Cortex of kidney (tissue), 1 donor: ENCODE data around the gene EFNA1.

Experiments
- DNase-seq: peaks from one replicate; lab custom pipeline; 2025; lab: John Stamatoyannopoulos, UW

EFNA1 gene

GRCh38 chr1:155127105-155127966, at the start of gene EFNA1:
Gene EFNA1, plus strand, starts transcription at chr1:155127876. Its CDS starts 102 bp downstream, at chr1:155127978.
- no peak for DNase-seq

GRCh38 chr1:155078469-155079209, 49.0 kb upstream of the EFNA1 start, which contains the start of gene EFNA3:
Gene EFNA3, plus strand, starts transcription at chr1:155078837. Its CDS starts 105 bp downstream, at chr1:155078942.
- DNase-seq: no peak

- no peak for DNase-seq
Measured at GRCh38 chr1:155079210-155079486, 48.5 kb upstream of the EFNA1 start.

DNA sequence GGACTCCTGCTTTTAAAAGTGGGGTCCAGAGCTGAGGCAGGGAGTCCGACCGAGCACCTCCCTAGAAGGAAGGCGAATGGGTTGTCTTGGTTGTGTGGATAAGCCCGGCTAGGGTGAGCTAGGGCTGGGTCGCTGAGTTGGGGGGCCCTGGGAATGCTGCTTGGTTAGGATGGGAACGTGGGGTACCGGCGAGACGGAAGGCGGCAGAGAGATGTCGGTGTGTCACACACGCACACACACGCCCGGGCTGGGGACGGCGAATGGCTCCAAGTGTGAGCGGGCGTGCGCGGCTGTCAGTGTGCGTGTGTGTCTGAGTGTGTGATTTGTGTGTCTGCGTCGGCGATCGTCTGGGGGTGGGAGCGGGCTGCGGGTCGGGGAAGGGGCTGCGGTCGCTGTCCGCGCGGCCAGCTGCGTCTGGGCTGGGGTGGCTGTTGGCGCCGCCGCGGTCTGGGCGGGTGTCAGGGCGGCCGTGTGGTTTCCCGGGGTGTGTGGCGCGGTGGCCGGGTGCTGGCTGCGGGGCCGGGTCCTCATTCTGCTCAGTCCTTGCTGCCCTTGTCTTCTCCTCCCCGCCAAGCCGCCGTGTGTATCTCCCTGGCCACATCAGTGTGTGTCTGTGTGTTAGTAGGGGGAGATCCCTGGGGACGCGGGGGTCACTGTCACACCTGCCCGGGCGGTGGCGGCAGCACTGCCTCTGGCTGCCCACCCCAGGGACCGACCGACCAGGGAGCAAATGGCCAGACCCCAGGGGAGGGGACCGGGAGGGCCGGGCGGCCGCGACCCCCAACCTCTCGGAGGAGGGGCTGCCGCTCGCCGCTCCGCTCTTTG, 48.0 kb upstream of the EFNA1 start:
- no peak for DNase-seq

DNA sequence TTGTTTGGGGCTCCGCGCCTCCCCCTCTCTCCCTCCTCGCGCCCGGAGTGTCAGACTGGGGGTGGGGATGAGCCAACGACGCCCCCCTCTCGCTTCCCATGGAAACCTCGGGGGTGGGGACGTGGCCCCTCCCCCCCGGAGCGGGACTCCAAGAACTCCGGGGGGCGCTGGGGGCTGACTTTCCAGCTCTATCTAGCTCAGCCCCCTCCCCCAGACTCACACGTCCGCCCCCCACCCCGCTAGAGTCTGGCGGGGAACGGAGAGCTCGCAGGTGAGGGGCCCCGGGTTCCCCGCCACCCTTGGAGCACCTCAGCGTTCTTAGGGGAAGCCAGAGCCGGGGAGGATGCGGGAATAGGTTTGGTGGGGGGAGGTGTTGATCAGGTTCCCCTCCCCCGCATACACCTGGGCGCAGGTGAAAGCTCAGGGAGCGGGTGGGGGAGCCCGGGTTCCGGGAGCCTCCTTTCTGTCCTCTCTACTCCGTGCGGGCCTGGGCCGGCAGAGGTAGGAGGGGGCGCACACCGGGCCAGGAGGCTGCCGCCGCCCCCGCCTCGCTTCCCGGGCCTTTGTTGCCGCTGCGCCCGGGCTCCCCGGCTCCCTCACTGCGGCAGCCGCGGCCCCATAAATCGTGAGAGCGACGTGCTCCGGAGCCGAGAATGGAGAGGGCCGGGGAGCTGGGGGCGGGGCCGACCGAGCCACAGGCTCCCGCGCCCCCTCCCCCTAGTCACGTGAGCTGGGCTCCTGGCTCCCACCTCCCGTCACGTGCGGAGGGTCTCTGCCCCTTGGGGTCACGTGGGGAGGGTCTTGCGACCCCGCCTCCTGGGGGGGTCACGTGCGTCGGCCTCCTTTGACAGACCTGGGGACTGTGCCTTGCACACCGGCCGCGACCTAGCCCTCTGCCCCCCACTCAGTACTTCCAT, 47.1 kb upstream of the EFNA1 start:
- no peak for DNase-seq

DNA sequence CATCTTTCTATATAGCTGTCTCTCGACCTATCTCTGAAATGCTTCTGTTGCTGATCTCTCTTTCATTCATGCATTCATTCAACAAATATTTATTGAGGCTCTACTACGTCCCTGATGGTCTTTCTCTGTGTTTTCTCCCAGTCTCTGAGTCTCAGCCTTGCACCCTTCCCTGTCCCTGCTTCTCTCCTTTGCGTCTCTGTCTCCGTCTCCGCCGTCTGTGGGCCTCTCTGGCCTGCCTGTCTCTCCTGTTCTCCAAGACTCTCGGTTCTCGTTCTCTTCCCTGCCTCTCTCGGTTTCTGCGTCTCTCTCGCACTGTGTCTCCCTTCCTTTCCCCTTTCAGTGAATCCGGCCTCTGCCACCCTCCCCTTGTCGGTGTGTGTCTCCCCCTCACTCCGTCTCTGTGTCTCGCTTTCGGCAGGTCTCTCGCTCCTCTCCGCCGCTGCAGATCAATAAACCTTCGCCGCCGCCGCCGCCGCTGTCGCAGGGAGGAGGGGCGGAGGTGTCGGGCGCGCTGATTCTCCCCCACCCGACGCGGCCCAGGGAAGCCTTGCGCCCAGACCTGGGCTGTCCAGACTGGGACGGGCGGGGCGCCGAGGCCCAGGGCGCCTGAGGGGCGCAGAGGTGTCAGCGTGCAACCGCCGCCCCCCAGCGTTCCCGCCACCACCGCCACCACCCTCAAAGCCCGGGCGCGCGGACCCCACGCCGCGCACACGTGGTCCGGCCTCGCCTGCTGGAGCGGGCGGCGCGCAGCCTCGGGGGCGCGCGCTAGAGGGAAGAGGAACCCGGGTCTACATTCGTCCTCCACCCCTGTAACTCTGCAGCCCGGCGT, 46.0 kb upstream of the EFNA1 start:
- DNase-seq: no peak

GRCh38 chr1:155082301-155083051, 45.2 kb upstream of the EFNA1 start:
- DNase-seq: no peak

DNA sequence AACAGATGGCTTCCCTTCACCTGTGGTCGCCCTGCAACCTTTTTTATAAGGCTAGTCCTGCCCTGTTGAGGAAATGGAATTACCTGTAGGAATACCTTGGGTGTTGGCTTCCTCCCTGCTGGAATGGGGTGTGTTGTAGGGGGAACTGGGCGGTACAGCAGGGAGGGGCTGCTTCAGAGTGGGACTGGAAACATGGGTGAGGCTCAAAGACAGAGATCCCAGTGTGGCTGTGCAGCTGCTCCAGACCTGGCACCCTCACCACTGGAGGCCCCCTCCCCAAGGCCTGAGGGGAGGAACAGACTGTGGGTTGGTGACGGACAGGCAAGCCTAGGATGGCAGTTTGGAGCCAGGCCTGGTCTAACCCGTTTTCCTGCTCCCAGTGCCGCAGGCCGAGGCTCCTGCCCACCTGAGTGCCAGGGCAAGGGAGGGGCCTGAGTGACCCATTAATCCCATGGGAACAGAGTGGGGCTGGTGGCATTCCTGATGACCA, 44.6 kb upstream of the EFNA1 start:
- DNase-seq: no peak

- no peak for DNase-seq
Measured at GRCh38 chr1:155083865-155084721, 43.6 kb upstream of the EFNA1 start.

DNA sequence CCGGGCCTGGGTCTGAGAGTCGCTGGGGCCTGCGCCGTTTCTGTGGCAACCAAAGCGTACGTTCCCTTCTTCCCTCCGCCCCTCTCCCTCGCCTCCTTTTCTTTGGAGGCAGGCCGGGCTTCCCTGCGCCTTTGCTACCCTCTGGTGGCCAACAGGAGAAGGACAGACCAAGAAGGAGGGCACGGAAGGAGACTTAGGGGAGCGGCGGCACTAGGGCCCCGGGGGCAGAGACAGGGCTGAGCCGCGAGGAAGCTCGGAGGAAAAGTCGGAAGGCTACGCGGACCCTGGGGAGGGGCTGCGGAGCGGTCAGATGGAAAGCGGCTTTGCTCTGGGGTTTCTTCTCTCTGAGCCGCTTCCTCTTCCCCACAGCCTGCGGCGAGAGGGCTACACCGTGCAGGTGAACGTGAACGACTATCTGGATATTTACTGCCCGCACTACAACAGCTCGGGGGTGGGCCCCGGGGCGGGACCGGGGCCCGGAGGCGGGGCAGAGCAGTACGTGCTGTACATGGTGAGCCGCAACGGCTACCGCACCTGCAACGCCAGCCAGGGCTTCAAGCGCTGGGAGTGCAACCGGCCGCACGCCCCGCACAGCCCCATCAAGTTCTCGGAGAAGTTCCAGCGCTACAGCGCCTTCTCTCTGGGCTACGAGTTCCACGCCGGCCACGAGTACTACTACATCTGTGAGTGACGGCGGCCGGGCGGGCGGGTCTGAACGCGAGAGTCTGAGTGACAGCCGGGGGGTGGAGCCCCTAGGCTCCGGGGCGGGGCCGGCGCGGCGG, 42.8 kb upstream of the EFNA1 start:
- DNase-seq: no peak

- no peak for DNase-seq
Measured at GRCh38 chr1:155085504-155086127, 42.1 kb upstream of the EFNA1 start.

GRCh38 chr1:155086128-155086741, 41.4 kb upstream of the EFNA1 start:
- no peak for DNase-seq

GRCh38 chr1:155086856-155087535, 40.7 kb upstream of the EFNA1 start:
- DNase-seq: no peak

DNA sequence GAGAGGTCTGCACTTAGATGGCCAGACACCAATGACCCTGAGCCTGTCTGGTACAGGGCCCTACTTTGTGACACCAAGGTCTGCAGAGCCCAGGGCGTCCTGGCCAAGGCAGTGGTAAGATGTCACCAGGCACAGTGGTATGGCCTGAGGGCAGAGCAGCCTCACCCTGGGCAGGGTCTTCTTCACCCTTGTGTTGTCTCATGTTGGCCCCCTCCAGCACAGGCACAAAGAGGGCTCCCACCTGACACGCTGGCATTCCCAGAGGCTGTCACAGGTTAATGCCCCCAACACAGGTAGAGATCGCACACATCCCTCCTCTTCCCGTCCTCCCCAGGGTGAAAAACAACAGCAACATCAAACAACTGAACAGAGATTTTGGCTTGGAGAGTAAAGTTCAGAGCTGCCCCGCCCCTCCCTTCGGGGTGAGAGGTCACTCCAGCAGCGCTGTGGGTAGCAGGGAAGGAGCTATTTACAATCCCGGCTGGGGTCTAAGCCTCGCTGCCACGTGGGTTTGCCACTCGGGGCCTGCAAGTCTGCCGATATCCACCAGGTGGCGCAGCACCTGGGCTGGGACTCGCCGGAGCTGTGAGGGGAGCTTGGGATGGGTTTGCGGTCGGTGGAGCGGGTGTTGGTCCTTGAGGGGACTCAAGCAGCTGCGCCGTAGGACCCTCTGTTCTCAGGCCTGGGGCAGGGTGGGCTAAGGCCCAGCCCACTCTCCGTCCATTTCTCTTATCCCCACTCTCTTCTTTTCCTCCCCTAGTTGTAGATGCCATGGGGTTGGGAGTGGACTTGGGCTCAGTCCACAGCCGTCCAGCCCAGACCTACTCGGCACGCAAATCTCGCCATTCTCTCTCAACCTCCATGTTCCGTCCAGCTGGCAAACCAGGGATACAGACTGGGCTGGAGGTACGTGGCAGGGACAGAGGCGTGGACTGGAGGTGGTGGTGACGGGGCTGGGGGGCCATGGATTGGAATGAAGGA, 36.3 kb upstream of the EFNA1 start:
- no peak for DNase-seq

DNA sequence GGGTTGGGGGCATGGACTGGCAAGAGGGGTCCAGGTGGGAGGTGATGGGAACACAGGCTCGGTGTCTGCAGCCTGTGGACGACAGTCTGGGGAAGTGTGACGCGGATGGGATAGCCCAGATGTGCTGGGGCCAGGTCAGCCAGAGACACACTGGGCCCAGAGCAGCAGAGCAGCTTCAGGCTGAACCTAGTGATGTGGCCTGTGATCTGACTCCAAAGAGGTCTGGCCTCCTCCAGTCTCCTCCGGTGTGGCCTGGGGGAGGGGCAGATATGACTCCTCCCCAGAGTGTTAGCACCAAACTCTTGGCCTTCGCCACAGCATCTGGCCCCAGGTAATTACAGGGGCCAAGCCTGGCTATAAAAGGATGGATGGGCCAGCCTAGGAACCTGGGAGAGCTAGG, 35.5 kb upstream of the EFNA1 start:
- no peak for DNase-seq
